GM13977 (cell line): ENCODE data around the gene NDE1.

Source experiments
- DNase-seq: peaks from one replicate; pipeline ENCODE4 v3.0.0; 2012; ENCODE audit warnings: low spot score
- CTCF ChIP-seq: IDR thresholded peaks from 2 replicates; pipeline ENCODE4 v1.5.1; 2012; ENCODE audit warnings: mild to moderate bottlenecking, control low read depth; ENCODE audit not compliant: insufficient read depth; ENCODE audit errors: extremely low read depth, missing control alignments
- in situ Hi-C: fragments of 300-500 bp; cut with MboI; formaldehyde crosslinking; loops from one replicate; pipeline ENCODE4 v1.12.0; 2022; ENCODE audit warnings: low sequenced_read_pairs, low pct_unique_long_range_greater_than_20kb, mixed read lengths, inconsistent platforms; ENCODE audit not compliant: unreplicated experiment

Gene NDE1

GRCh38 chr16:15766918-15767317 is 116.9 kb downstream of the NDE1 start:
- TF ChIP-seq CTCF, result no peak
- DNase-seq, result no peak
- in situ Hi-C loops, result loop anchor here (10.0 kb wide), 1 partner anchor 358 kb away; no protein-coding TSS in a partner anchor

GRCh38 chr16:15768201-15768600 is 118.2 kb downstream of the NDE1 start:
- no peak for DNase-seq
- in situ Hi-C loops, result loop anchor here (10.0 kb wide), 1 partner anchor 357 kb away; no protein-coding TSS in a partner anchor
- TF ChIP-seq CTCF, result no peak

GRCh38 chr16:15769239-15769638 is 119.2 kb downstream of the NDE1 start:
- TF ChIP-seq CTCF, result no peak
- DNase-seq, result no peak
- in situ Hi-C loops, result loop anchor here (10.0 kb wide), 1 partner anchor 356 kb away; no protein-coding TSS in a partner anchor

- in situ Hi-C loops, result no loop called here
- DNase-seq, result no peak
- no peak for TF ChIP-seq CTCF
Observed at GRCh38 chr16:15770107-15770506, 120.1 kb downstream of the NDE1 start.

GRCh38 chr16:15770512-15770911 is 120.5 kb downstream of the NDE1 start:
- no peak for TF ChIP-seq CTCF
- in situ Hi-C loops, result no loop called here
- DNase-seq, result no peak

GRCh38 chr16:15771694-15772093 is 121.6 kb downstream of the NDE1 start:
- no peak for DNase-seq
- TF ChIP-seq CTCF, result no peak
- in situ Hi-C loops, result no loop called here

GRCh38 chr16:15772579-15773293 is 122.7 kb downstream of the NDE1 start:
- in situ Hi-C loops, result no loop called here
- DNase-seq, result no peak
- TF ChIP-seq CTCF, result no peak
